K562 (cell line): ENCODE data around the gene THAP8. TPM values are rescaled to one million over a fixed set of nuclear protein-coding genes. Genes with fewer than 3 reads are reported as not detected.

Experiments used
- ATAC-seq: fragments of 200-7000 bp; cut with Tn5 transposase; 3 replicates; pipeline ENCODE4 v1.9.1; 2020; ENCODE audit warnings: moderate library complexity
- Bru-seq: library from RNA; stranded (reverse); fragments of 400-500 nt; gene quantifications from one replicate; lab custom pipeline; 2021; lab: Mats Ljungman, UMichigan
- BruChase-seq, 2 experiments: library from RNA; stranded (reverse); fragments of 400-500 nt; gene quantifications; one replicate each; lab custom pipeline; 2021; lab: Mats Ljungman, UMichigan
- BruUV-seq: library from RNA; stranded (reverse); fragments of 400-500 nt; replicated peaks from 2 replicates; lab custom pipeline; 2021; lab: Mats Ljungman, UMichigan
- CTCF ChIA-PET: fragments of 300-600 bp; formaldehyde crosslinking; extraction: SDS; loops from one replicate; lab custom pipeline; 2021; ENCODE audit warnings: low intra/inter-chr PET ratio; lab: Yijun Ruan, JAX
- POLR2A ChIA-PET: fragments of 300-600, 350-650 bp; sonication (Branson Sonifier 250); formaldehyde crosslinking; extraction: SDS; loops from one replicate; lab custom pipeline; 2021; ENCODE audit warnings: antibody characterized with exemption, inconsistent platforms; lab: Yijun Ruan, JAX
- DNase-seq, 4 experiments: peaks; one replicate each; pipeline versions ENCODE4 v3.0.0 to v3.0.0-alpha.2; 2011 to 2018; ENCODE audit warnings: low spot score in 3 of 4, mixed read lengths in 3 of 4; ENCODE audit errors: extremely low read depth in 1 of 4
- FAIRE-seq: peaks from 2 replicates; lab custom pipeline; 2011; peaks lifted over from hg19 to GRCh38; lab: Jason Lieb, UNC
- H2AFZ ChIP-seq: 2 replicates; pipeline ENCODE4 v1.6.0; 2011; ENCODE audit warnings: low read depth, low read length, control low read depth, inconsistent platforms
- H3K27ac ChIP-seq: fragments of 200-600 bp; 3 replicates; pipeline ENCODE4 v1.8.0; 2011; ENCODE audit warnings: low read depth, mild to moderate bottlenecking, control low read depth, inconsistent platforms, low read length, moderate library complexity, mixed read lengths; ENCODE audit errors: extremely low read depth
- H3K27me3 ChIP-seq, 2 experiments: fragments of 300-600 bp in 1 of 2; 2 replicates in 1 of 2; 3 replicates in 1 of 2; pipeline versions ENCODE4 v1.6.0 to v1.8.0; 2011; ENCODE audit warnings: inconsistent platforms in 2 of 2, low read length in 2 of 2, mild to moderate bottlenecking in 1 of 2, mixed read lengths in 1 of 2, moderate library complexity in 1 of 2; ENCODE audit not compliant: control insufficient read depth in 2 of 2, insufficient read depth in 2 of 2
- H3K36me3 ChIP-seq: fragments of 300-600 bp; 3 replicates; pipeline ENCODE4 v1.8.0; 2011; ENCODE audit warnings: mild to moderate bottlenecking, low read length, inconsistent platforms; ENCODE audit not compliant: control insufficient read depth, insufficient read depth
- H3K4me1 ChIP-seq, 2 experiments: fragments of 200-600 bp in 1 of 2; replicated peaks in 1 of 2; 2 replicates in 1 of 2; 3 replicates in 1 of 2; pipeline versions ENCODE4 v1.5.1 to v1.8.0; 2011; ENCODE audit warnings: inconsistent platforms in 2 of 2, low read length in 2 of 2, mild to moderate bottlenecking in 1 of 2, mixed read lengths in 1 of 2, moderate library complexity in 1 of 2; ENCODE audit not compliant: control insufficient read depth in 2 of 2, insufficient read depth in 2 of 2
- H3K4me2 ChIP-seq: 2 replicates; pipeline ENCODE4 v1.6.1; 2011; ENCODE audit warnings: low read length, control low read depth, inconsistent platforms, mixed read lengths; ENCODE audit not compliant: insufficient read depth
- H3K4me3 ChIP-seq: fragments of 200-600 bp; sonication (generic), shearing (Covaris generic); 2 replicates; pipeline ENCODE4 v1.5.1; 2016; ENCODE audit warnings: control low read depth, inconsistent platforms
- H3K79me2 ChIP-seq: fragments of 200-600 bp; 3 replicates; pipeline ENCODE4 v1.8.0; 2011; ENCODE audit warnings: low read length, inconsistent platforms; ENCODE audit not compliant: control insufficient read depth, insufficient read depth
- H3K9ac ChIP-seq, 2 experiments: 2 replicates each; pipeline versions ENCODE4 v1.6.0 to v1.6.1; 2011; ENCODE audit warnings: low read depth in 2 of 2, low read length in 2 of 2, control low read depth in 1 of 2, inconsistent platforms in 1 of 2, mild to moderate bottlenecking in 1 of 2, mixed read lengths in 1 of 2; ENCODE audit not compliant: insufficient read depth in 1 of 2
- H3K9me1 ChIP-seq: one replicate; pipeline ENCODE4 v1.6.0; 2011; ENCODE audit warnings: inconsistent platforms, mild to moderate bottlenecking, low read length, moderate library complexity; ENCODE audit not compliant: control insufficient read depth, insufficient read depth
- H3K9me3 ChIP-seq: replicated peaks from 2 replicates; pipeline ENCODE4 v1.5.1; 2011; ENCODE audit warnings: low read depth, low read length, inconsistent platforms; ENCODE audit not compliant: control insufficient read depth, insufficient read depth
- H4K20me1 ChIP-seq: replicated peaks from 2 replicates; pipeline ENCODE4 v1.6.1; 2011; ENCODE audit warnings: low read length, inconsistent platforms, mixed read lengths; ENCODE audit not compliant: control insufficient read depth, insufficient read depth
- CBFA2T2 ChIP-seq: fragments of 450-650 bp; conservative IDR thresholded peaks from 2 replicates; pipeline ENCODE4 v1.6.1; 2017; ENCODE audit warnings: mild to moderate bottlenecking
- DACH1 ChIP-seq: fragments of 450-650 bp; IDR thresholded peaks from 2 replicates; pipeline ENCODE4 v1.6.1; 2018; ENCODE audit not compliant: partially characterized antibody
- DMBX1 ChIP-seq: fragments of 250-450 bp; sonication (Bioruptor Pico); IDR thresholded peaks from 2 replicates; pipeline ENCODE4 v1.8.0; 2022; ENCODE audit warnings: inconsistent platforms, mild to moderate bottlenecking, moderate library complexity, borderline replicate concordance
- E2F5 ChIP-seq: sonication (generic); formaldehyde crosslinking; IDR thresholded peaks from 2 replicates; pipeline ENCODE4 v1.8.0; 2022; ENCODE audit warnings: mild to moderate bottlenecking, missing genetic modification reagents
- ESRRA ChIP-seq: fragments of 450-650 bp; IDR thresholded peaks from 2 replicates; pipeline ENCODE4 v1.6.1; 2014; ENCODE audit warnings: low read depth, mild to moderate bottlenecking, moderate library complexity, borderline replicate concordance
- FOXA3 ChIP-seq, 2 experiments: fragments of 450-650 bp in 1 of 2; sonication (generic) in 1 of 2; formaldehyde crosslinking; IDR thresholded peaks in 1 of 2; conservative IDR thresholded peaks in 1 of 2; 2 replicates each; pipeline versions ENCODE4 v1.4.0 to v1.8.0; 2020 to 2022; ENCODE audit warnings: mild to moderate bottlenecking in 2 of 2, missing genetic modification reagents in 1 of 2
- HES1 ChIP-seq: fragments of 450-650 bp; IDR thresholded peaks from 2 replicates; pipeline ENCODE4 v1.6.1; 2016; ENCODE audit warnings: low read depth, mild to moderate bottlenecking, moderate library complexity
- JUN ChIP-seq, 2 experiments: sonication (generic) in 1 of 2; formaldehyde crosslinking in 1 of 2; IDR thresholded peaks; 2 replicates each; pipeline versions ENCODE4 v1.6.1 to v1.8.0; 2012 to 2022; ENCODE audit warnings: borderline replicate concordance in 2 of 2, mild to moderate bottlenecking in 2 of 2, improper control_type of control experiment in 1 of 2, low read depth in 1 of 2, low read length in 1 of 2, missing genetic modification reagents in 1 of 2
- LEF1 ChIP-seq: fragments of 450-650 bp; IDR thresholded peaks from 2 replicates; pipeline ENCODE4 v1.6.1; 2016; ENCODE audit warnings: mild to moderate bottlenecking
- NFRKB ChIP-seq: fragments of 450-650 bp; IDR thresholded peaks from 2 replicates; pipeline ENCODE4 v1.6.1; 2016; ENCODE audit warnings: low read depth
- PTRF ChIP-seq: fragments of 450-650 bp; IDR thresholded peaks from 2 replicates; pipeline ENCODE4 v1.6.1; 2016; ENCODE audit warnings: mild to moderate bottlenecking, missing genetic modification characterization, missing compliant biosample characterization
- RNF2 ChIP-seq: sonication (generic); IDR thresholded peaks from 2 replicates; pipeline ENCODE4 v1.6.1; 2016
- SREBF1 ChIP-seq: fragments of 150-350 bp; IDR thresholded peaks from 2 replicates; pipeline ENCODE4 v1.6.1; 2014; ENCODE audit warnings: antibody characterized with exemption, low read depth, low read length, borderline replicate concordance
- ZBTB1 ChIP-seq: sonication (generic); formaldehyde crosslinking; IDR thresholded peaks from 2 replicates; pipeline ENCODE4 v1.8.1; 2023; ENCODE audit warnings: missing genetic modification reagents, low read depth, mild to moderate bottlenecking, borderline replicate concordance
- ZNF644 ChIP-seq: fragments of 200-800 bp; sonication (Bioruptor generic); IDR thresholded peaks from 2 replicates; pipeline ENCODE4 v1.6.1; 2016; ENCODE audit warnings: low read depth, missing genetic modification characterization, missing compliant biosample characterization
- WGBS: fragments of 100-300 bp; shearing (Covaris generic); methylation state at CpG from one replicate; pipeline ENCODE4 v1.1.6; 2016; ENCODE audit warnings: low coverage, mixed read lengths; ENCODE audit not compliant: insufficient coverage; ENCODE audit errors: missing lambda C conversion rate; 5-methylcytosine and 5-hydroxymethylcytosine counted together
- in situ Hi-C: fragments of 300-500 bp; cut with MboI; formaldehyde crosslinking; loops from 4 replicates; pipeline ENCODE4 v1.15.0; 2018; ENCODE audit warnings: inconsistent platforms, mixed read lengths
- intact Hi-C: fragments of 100-400 bp; cut with micrococcal nuclease; formaldehyde crosslinking; loops from 2 replicates; pipeline ENCODE4 v1.14.2; 2022
- long read RNA-seq, 3 experiments: library from polyadenylated mRNA in 2 of 3; library from RNA in 1 of 3; unstranded in 2 of 3; stranded (forward) in 1 of 3; transcript quantifications; one replicate each; pipeline ENCODE4 v2.0.0, GENCODE V29; 2019 to 2022
- polyA minus RNA-seq, 3 experiments: library from RNA; depleted of rRNA, polyadenylated mRNA; stranded (reverse); fragments of >200 nt; gene quantifications; 2 replicates each; pipeline ENCODE4 v1.2.3, GENCODE V29; 2011
- polyA plus RNA-seq, 8 experiments: library from polyadenylated mRNA; depleted of rRNA in 4 of 8; stranded (reverse) in 5 of 8; unstranded in 3 of 8; fragments of >200 nt; fragmentation: Nextera tagmentation in 2 of 8; fragmentation: Illumina TruSeq in 1 of 8; extraction: Ambion mirVana in 2 of 8; extraction: Trizol in 1 of 8; gene quantifications; 2 replicates each; pipeline versions ENCODE4 v1.2.1 to v1.2.3, GENCODE V29; 2011 to 2014; ENCODE audit warnings: inconsistent platforms in 1 of 8, missing spikeins in 1 of 8
- total RNA-seq, 7 experiments: library from RNA; depleted of rRNA in 6 of 7; stranded (reverse); fragments of >200 nt in 6 of 7; fragmentation: Illumina TruSeq in 2 of 7; extraction: Trizol in 2 of 7; gene quantifications; 2 replicates each; pipeline versions ENCODE4 v1.2.1 to v1.2.3, GENCODE V29; 2011 to 2021; ENCODE audit warnings: low replicate concordance in 1 of 7

Gene THAP8
- total RNA-seq (2011; cell fraction: chromatin; rRNA removed; ENCODE audit: low replicate concordance): 0.40 and 1.6 TPM in 2 replicates
- total RNA-seq (2011; cell fraction: nucleolus; rRNA removed): 1.8 and 2.2 TPM in 2 replicates
- total RNA-seq (2011; cell fraction: nucleoplasm; rRNA removed): 1.9 and 2.7 TPM in 2 replicates
- total RNA-seq (2014; rRNA removed) (1.9 and 2.0 TPM in 2 replicates), total RNA-seq (2014; rRNA removed; fragmentation: Illumina TruSeq; extraction: Trizol) (0.10 and 0.36 TPM in 2 replicates), total RNA-seq (2015; rRNA removed; fragmentation: Illumina TruSeq; extraction: Trizol) (0.94 and 1.6 TPM in 2 replicates), total RNA-seq (2021) (1.3 and 1.6 TPM in 2 replicates), polyA plus RNA-seq (2011; rRNA removed) (0.68 and 1.0 TPM in 2 replicates), polyA plus RNA-seq (2014; fragmentation: Illumina TruSeq; extraction: Trizol) (0.82 and 1.1 TPM in 2 replicates), polyA plus RNA-seq (2014; fragmentation: Nextera tagmentation; extraction: Ambion mirVana) (under 1 TPM; 0.11 to 0.14 TPM), polyA plus RNA-seq (2014; rRNA removed) (1.8 and 1.9 TPM in 2 replicates), polyA minus RNA-seq (2011; rRNA and poly(A)+ RNA removed) (0.42 and 0.70 TPM in 2 replicates), Bru-seq, nascent RNA (percentile 39 among the genes with signal in this experiment), BruChase-seq, experiment 1, labeled RNA remaining after a 2-hour chase (percentile 24 among the genes with signal in this experiment), BruChase-seq, experiment 2, labeled RNA remaining after a 6-hour chase (percentile 30 among the genes with signal in this experiment)
- polyA plus RNA-seq (2011; cell fraction: cytosol; rRNA removed): 1.1 and 2.9 TPM in 2 replicates
- 0.91 and 1.4 TPM in 2 replicates for polyA plus RNA-seq (2011; cell fraction: nucleus; rRNA removed)
- 2.5 and 4.6 TPM in 2 replicates for polyA plus RNA-seq (2012)
- polyA minus RNA-seq (2011; cell fraction: cytosol; rRNA and poly(A)+ RNA removed): 0.76 TPM in 1 of 2 replicates, not detected in the other
- polyA minus RNA-seq (2011; cell fraction: nucleus; rRNA and poly(A)+ RNA removed): 0.54 and 0.67 TPM in 2 replicates
- long read RNA-seq, experiment 1, partial matches to known transcripts: 0 of 14 reads
- long read RNA-seq, experiment 1, other reads (novel, unspliced or antisense): 11 of 14 reads
- long read RNA-seq, experiment 2, partial matches to known transcripts: 1 of 2 reads
- long read RNA-seq, experiment 2, other reads (novel, unspliced or antisense): 0 of 2 reads
- long read RNA-seq, experiment 3, partial matches to known transcripts: 0 of 1 reads
- long read RNA-seq, experiment 3, other reads (novel, unspliced or antisense): 0 of 1 reads

GRCh38 chr19:36054119-36054732, at the start of gene THAP8:
TSS of gene THAP8 (minus strand) at chr19:36054285. CDS start at chr19:36054217, 68 bp downstream.
- in situ Hi-C loops (no loop called here), intact Hi-C loops (loop anchor here (5.0 kb wide), 1 partner anchor 57 kb away; the partner anchor contains the start of gene SDHAF1)
- Histone ChIP-seq H3K27me3 (no peaks in the 10 kb centered on the region), H3K9me3 (no peaks in the 10 kb centered on the region), H3K4me2 (peak within 1 kb of the TSS; percentile 90), H3K36me3 (peaks cover 25% of the 10 kb centered on the region), H3K4me3 (peak within 1 kb of the TSS; percentile 55), H3K79me2 (peaks cover 36% of the 10 kb centered on the region), H3K27ac (peak within 1 kb of the TSS; percentile 92), H2AFZ (peak within 1 kb of the TSS; percentile 91), H3K4me1 (peaks cover 5 to 26% of the 10 kb centered on the region in 2 experiments; a peak in 3 of 5 replicates), H3K9ac (peak within 1 kb of the TSS; percentile 77 to 96), H3K9me1 (no peaks in the 10 kb centered on the region), H4K20me1 (no peaks in the 10 kb centered on the region)
- peak; percentile 90 for ATAC-seq
- BruUV-seq: no TSS peak
- WGBS: 0% methylated on average over 53 of the region's 56 CpGs
- POLR2A ChIA-PET: interaction anchor here (0.5 to 1.5 kb wide), 12 partner anchors 9 to 111 kb away, joined by 3 to 6 read pairs (median 4); partner anchors contain the start of gene ALKBH6
- FAIRE-seq: peak; percentile 96
- CTCF ChIA-PET: interaction anchor here (0.7 to 1.6 kb wide), 3 partner anchors 59 to 112 kb away, joined by 3 to 5 read pairs (median 3); partner anchors contain the start of gene SDHAF1
- peak; percentile 94 to 99 (median 97) for DNase-seq
- TF ChIP-seq PTRF (tag) (no peak), DACH1 (no peak), SREBF1 (peak; percentile 69; the same call in 1 of the 2 replicates), E2F5 (CRISPR knock-in tag) (no peak), NFRKB (no peak), FOXA3 (CRISPR knock-in tag; conservative IDR thresholded peaks at IDR 0.05 in 1 of 2, IDR thresholded peaks at IDR 0.05 in 1 of 2) (no peak), HES1 (peak; percentile 67; the same call in 1 of the 2 replicates), LEF1 (peak; percentile 95), JUN (IDR thresholded peaks at IDR 0.05; ENCODE audit: borderline replicate concordance, low read depth, low read length) (peak; percentile 89), JUN (CRISPR knock-in tag; IDR thresholded peaks at IDR 0.05; ENCODE audit: borderline replicate concordance) (no peak), CBFA2T2 (peak; percentile 95), ZBTB1 (CRISPR knock-in tag) (peak; percentile 27; the same call in 1 of the 2 replicates), RNF2 (peak; percentile 16; the same call in 1 of the 2 replicates), DMBX1 (no peak), ESRRA (0 out of 2 replicates have a peak, but pooled peaks have one; percentile 38), ZNF644 (tag) (peak; percentile 30; the same call in 1 of the 2 replicates)
